WTC11 (cell line): ENCODE measurements around the gene MESP2.

Source experiments
- ATF1 ChIP-seq: sonication (generic); formaldehyde crosslinking; IDR thresholded peaks from 2 replicates; pipeline ENCODE4 v1.8.1; 2023; ENCODE audit warnings: mild to moderate bottlenecking, moderate library complexity, missing genetic modification reagents
- IRF2 ChIP-seq: sonication (generic); formaldehyde crosslinking; IDR thresholded peaks from 2 replicates; pipeline ENCODE4 v1.8.0; 2022; ENCODE audit warnings: low read depth, missing genetic modification reagents, borderline replicate concordance
- JUN ChIP-seq: sonication (generic); formaldehyde crosslinking; IDR thresholded peaks from 2 replicates; pipeline ENCODE4 v1.8.0; 2023; ENCODE audit warnings: mild to moderate bottlenecking, missing genetic modification reagents
- ZNF138 ChIP-seq: sonication (generic); formaldehyde crosslinking; conservative IDR thresholded peaks from 2 replicates; pipeline ENCODE4 v1.8.1; 2022; ENCODE audit warnings: mild to moderate bottlenecking, moderate library complexity, missing genetic modification reagents
- TF ChIP-seq, protein P1 (sequence below): sonication (generic); formaldehyde crosslinking; IDR thresholded peaks from 2 replicates; pipeline ENCODE4 v1.8.1; 2023; ENCODE audit warnings: mild to moderate bottlenecking, missing genetic modification reagents
- TF ChIP-seq, protein P2 (sequence below): fragments of 200-600 bp; IDR thresholded peaks from 2 replicates; pipeline ENCODE4 v1.8.0; 2022; ENCODE audit warnings: antibody characterized with exemption
- TF ChIP-seq, protein P3 (sequence below): sonication (generic); formaldehyde crosslinking; IDR thresholded peaks from 2 replicates; pipeline ENCODE4 v1.8.1; 2023; ENCODE audit warnings: mild to moderate bottlenecking, missing genetic modification reagents, moderate library complexity
- TF ChIP-seq, protein P4 (sequence below): sonication (generic); formaldehyde crosslinking; IDR thresholded peaks from 2 replicates; pipeline ENCODE4 v1.8.0; 2022; ENCODE audit warnings: mild to moderate bottlenecking, missing genetic modification reagents

DNA sequence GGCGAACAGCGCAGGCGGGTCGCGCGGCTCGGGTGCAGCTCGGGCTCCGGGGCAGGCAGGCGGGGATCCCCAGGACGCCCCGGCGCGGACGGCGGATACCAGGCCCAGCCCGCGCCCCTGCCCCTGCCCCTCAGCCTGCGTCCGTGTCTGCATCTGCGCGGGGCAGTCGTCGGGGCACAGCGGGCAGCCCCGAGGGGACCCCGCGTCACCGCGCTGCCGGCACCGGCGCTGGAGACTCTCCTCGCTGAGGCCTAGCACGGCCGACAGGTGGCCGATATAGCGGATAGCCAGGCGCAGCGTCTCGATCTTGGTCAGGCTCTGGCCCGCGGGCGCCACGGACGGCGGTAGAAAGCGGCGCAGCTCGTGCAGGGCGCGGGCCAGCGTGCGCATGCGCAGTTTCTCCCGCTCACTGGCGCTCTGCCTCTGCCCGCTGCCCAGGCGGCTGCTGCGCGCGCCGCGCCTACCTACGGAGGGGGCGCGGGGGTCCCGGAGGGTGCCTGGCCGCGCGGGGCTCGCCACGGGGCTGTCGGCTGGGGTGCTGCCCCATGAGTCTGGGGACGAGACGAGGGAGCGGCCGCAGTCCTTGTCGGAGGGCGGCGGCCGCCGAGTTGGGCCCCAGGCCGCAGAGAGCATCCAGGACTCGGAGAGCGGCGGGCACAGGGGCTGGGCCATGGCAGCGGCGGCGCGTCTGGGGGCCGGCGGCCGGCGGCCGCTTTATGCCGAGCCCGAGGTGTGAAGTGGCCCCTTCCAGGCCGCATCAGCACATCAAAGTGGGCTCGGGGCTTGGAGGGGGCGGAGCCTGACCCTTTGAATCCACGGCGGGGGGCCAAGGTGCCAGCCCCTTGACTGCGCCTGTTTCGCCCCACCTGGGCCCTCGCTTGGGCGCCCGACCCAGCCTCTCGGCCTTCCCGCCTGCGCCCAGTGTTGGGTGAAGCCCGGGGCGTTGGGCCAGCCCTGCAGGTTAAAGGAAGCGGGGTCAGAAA, 25.3 kb upstream of the MESP2 start, which contains the start of gene MESP1:
- TF ChIP-seq, protein P1, sequence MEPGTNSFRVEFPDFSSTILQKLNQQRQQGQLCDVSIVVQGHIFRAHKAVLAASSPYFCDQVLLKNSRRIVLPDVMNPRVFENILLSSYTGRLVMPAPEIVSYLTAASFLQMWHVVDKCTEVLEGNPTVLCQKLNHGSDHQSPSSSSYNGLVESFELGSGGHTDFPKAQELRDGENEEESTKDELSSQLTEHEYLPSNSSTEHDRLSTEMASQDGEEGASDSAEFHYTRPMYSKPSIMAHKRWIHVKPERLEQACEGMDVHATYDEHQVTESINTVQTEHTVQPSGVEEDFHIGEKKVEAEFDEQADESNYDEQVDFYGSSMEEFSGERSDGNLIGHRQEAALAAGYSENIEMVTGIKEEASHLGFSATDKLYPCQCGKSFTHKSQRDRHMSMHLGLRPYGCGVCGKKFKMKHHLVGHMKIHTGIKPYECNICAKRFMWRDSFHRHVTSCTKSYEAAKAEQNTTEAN (CRISPR knock-in tag) = peak; percentile 89; the same call in 1 of the 2 replicates
- TF ChIP-seq, protein P2, sequence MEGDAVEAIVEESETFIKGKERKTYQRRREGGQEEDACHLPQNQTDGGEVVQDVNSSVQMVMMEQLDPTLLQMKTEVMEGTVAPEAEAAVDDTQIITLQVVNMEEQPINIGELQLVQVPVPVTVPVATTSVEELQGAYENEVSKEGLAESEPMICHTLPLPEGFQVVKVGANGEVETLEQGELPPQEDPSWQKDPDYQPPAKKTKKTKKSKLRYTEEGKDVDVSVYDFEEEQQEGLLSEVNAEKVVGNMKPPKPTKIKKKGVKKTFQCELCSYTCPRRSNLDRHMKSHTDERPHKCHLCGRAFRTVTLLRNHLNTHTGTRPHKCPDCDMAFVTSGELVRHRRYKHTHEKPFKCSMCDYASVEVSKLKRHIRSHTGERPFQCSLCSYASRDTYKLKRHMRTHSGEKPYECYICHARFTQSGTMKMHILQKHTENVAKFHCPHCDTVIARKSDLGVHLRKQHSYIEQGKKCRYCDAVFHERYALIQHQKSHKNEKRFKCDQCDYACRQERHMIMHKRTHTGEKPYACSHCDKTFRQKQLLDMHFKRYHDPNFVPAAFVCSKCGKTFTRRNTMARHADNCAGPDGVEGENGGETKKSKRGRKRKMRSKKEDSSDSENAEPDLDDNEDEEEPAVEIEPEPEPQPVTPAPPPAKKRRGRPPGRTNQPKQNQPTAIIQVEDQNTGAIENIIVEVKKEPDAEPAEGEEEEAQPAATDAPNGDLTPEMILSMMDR = no peak
- TF ChIP-seq, protein P3, sequence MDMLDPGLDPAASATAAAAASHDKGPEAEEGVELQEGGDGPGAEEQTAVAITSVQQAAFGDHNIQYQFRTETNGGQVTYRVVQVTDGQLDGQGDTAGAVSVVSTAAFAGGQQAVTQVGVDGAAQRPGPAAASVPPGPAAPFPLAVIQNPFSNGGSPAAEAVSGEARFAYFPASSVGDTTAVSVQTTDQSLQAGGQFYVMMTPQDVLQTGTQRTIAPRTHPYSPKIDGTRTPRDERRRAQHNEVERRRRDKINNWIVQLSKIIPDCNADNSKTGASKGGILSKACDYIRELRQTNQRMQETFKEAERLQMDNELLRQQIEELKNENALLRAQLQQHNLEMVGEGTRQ (CRISPR knock-in tag) = no peak
- no peak for TF ChIP-seq ZNF138
- no peak for TF ChIP-seq JUN
- peak; percentile 51; the same call in 1 of the 2 replicates for TF ChIP-seq ATF1 (CRISPR knock-in tag)
- TF ChIP-seq IRF2 (CRISPR knock-in tag) = no peak
- TF ChIP-seq, protein P4, sequence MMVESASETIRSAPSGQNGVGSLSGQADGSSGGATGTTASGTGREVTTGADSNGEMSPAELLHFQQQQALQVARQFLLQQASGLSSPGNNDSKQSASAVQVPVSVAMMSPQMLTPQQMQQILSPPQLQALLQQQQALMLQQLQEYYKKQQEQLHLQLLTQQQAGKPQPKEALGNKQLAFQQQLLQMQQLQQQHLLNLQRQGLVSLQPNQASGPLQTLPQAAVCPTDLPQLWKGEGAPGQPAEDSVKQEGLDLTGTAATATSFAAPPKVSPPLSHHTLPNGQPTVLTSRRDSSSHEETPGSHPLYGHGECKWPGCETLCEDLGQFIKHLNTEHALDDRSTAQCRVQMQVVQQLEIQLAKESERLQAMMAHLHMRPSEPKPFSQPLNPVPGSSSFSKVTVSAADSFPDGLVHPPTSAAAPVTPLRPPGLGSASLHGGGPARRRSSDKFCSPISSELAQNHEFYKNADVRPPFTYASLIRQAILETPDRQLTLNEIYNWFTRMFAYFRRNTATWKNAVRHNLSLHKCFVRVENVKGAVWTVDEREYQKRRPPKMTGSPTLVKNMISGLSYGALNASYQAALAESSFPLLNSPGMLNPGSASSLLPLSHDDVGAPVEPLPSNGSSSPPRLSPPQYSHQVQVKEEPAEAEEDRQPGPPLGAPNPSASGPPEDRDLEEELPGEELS (CRISPR knock-in tag) = no peak; the same call in none of the 2 replicates
